ENCODE data around the gene TMEM191C.
"Not testable (repeated sequence)": the region's sequence is repeated elsewhere in the genome, so short reads cannot be mapped to it uniquely, and the experiment has no call there.

TMEM191C gene

GRCh38 chr22:21467337-21468193, at the start of gene TMEM191C:
TSS of gene TMEM191C (plus strand) at chr22:21467387. CDS start at chr22:21467460, 73 bp downstream.
- not testable (repeated sequence) for FAIRE-seq

GRCh38 chr22:21417853-21418252, 49.3 kb upstream of the TMEM191C start:
- not testable (repeated sequence) for FAIRE-seq

- not testable (repeated sequence) for FAIRE-seq
These were observed 48.1 kb upstream of the TMEM191C start for GRCh38 chr22:21418974-21419638.

DNA sequence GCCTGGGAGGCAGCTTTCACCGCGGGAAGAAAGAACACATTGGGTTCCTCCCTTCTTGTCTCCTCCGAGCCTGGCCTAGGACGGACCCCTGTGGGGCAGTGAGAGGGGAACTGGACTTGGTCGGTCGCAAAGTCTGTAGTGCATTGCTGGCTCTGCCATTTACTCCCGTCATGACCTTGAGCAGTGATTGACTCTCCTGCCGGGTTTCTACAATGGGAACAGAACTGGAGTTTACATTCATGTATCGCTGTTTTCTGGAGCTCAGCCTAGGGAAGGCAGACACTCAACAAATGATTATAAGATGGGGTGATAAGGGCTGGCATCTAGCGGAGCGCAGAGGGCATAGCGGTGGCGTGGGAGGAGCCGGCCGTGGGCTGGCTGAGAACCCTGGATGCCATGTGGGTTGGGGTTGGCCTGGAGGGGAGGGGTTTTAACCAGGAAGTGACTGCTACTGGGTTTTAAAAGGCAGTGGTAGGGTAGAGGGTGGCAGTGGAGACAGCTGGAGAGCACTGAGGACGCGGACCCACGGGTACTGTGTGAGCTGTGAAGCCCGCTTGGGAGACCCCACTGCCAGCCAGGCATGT, 46.9 kb upstream of the TMEM191C start:
- not testable (repeated sequence) for FAIRE-seq

DNA sequence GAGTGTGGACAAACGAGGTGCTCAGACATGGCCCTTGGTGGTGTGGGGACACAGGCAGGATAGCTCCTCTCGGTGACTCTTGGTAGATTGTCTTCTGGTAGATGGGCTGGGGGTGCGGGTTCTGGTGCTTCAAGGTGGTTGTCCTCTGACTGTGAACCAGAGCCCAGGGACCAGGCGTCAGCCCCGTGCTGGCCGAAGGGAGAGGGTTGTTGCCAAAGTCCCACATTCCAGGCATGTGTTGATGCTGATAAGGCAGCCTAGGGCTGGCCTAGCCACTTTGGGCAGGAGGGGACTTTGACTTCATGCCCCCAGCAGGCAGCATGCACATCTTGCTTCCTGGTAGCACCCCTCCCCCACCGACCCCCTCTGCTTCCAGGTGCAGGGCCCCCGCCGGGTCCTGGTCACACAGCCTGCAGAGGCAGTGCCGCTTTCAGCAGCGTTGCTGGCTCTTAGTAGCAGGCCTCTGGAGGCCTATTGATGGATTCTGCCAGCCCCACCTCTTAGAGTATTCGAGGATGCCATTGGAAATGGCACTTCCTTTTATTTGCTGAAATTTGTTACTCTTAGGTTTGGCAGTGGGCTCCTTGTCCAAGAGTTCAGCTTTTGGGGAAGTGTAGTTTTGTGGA, 43.0 kb upstream of the TMEM191C start:
- FAIRE-seq = not testable (repeated sequence)

- not testable (repeated sequence) for FAIRE-seq
These were observed 32.6 kb upstream of the TMEM191C start for GRCh38 chr22:21434378-21435233.

DNA sequence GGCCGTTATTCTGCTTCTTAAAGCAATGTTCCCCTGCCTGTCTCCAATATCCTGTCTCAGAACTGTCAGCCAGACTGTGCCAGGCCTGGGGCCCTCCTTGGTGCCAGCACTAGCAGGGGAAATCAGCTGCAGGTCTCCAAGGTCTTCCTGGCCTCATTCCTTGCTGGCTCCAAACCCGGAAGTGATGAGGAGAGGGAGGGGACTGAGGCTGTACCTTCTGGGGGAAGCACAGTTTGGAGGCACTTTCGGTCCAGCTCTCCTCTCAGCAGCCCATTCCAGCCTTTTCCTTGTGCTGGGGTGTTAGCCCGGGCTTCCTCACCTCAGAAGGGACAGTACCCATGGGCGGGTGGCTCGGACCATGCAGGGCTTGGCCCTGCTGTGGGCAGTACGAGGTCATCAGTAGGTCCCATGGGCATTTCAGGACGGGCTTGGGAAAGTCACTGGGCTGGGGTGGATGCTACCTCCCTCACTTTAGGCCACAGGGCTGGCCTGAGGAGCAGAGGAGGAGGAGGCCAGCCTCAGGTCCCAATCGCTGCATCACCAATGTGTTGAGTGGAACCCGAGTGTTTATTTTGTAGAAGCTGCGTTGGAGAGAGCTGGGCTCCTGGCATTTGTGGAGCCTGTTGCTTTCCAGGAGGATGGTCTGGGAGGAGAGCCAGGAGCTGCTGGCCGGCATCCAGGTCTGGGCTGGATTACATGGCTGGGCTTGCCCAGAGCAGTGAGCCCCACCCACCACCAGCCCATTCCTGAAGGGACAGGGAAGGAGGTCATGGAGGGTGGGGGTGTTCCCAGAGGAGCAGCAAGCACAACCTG, 31.0 kb upstream of the TMEM191C start:
- FAIRE-seq = not testable (repeated sequence)

GRCh38 chr22:21438013-21438412, 29.2 kb upstream of the TMEM191C start:
- not testable (repeated sequence) for FAIRE-seq

DNA sequence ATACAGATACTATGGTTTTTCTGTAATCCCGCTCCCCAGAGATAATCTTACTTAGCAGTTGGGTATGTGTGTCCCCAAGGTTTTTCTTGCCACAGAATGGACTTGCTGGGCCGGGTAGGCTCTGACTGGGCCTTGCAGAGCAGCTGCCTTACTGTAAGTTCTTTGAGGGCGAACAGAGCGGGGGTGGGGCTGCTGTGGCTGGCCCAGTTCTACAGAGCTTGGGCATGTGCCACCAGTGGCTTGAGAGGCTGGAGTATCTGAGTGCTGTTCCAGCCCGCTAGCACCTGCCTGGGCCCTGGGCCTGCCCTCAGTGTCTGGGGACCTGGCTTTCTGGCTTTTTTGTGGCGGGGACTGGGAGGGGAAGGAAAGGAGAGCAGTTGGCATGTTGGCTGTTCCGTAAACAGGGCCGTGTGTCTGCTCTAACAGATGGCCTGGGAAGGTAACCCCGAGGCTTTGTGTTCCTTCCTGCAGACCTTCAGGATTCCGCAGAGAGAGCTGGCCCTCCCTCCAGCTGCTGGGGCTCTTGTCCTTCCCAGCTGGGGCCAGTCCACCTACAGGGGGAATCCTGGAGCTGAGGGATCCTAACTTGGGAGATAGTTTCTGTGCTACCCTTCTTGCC, 27.1 kb upstream of the TMEM191C start:
- FAIRE-seq = not testable (repeated sequence)

DNA sequence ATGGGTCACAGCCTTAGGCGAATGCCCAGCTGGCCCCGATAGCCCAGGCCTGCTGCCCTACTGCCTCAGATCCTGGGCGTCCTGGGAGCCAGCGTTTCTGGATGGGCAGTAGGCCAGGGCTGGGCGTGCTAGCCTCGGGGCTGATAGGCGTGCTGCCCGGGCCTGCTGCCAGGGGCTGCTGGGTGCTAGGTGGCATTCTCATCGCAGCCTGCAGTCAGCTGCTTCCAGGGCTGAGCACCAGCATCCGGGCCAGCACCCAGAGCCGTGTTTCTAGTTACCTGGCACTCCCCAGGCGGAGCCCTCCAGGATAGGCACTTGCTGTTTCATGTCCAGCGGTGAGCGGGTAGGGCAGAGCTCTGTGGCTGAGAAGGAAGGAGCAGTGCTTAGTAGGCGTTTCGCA, 26.5 kb upstream of the TMEM191C start:
- not testable (repeated sequence) for FAIRE-seq

GRCh38 chr22:21441170-21441569, 26.0 kb upstream of the TMEM191C start:
- not testable (repeated sequence) for FAIRE-seq

GRCh38 chr22:21442123-21442522, 25.1 kb upstream of the TMEM191C start:
- not testable (repeated sequence) for FAIRE-seq

GRCh38 chr22:21442646-21443045, 24.5 kb upstream of the TMEM191C start:
- not testable (repeated sequence) for FAIRE-seq

- no peak for FAIRE-seq
These were observed 24.0 kb upstream of the TMEM191C start for GRCh38 chr22:21443057-21443734.

- FAIRE-seq = no peak
These were observed 23.3 kb upstream of the TMEM191C start for GRCh38 chr22:21443735-21444421.

- FAIRE-seq = no peak
These were observed 22.3 kb upstream of the TMEM191C start for GRCh38 chr22:21444701-21445436.

- no peak for FAIRE-seq
These were observed 21.6 kb upstream of the TMEM191C start for GRCh38 chr22:21445437-21446127.

Data from islet of Langerhans (tissue), 1 donor.